ENCODE measurements around the gene ZHX3. TPM values are rescaled to one million over a fixed set of nuclear protein-coding genes. Genes with fewer than 3 reads are reported as not detected.

The ZHX3 gene
- total and polyA plus RNA-seq, 11 donors: 10.9 to 43.9 (median 32.3) TPM

DNA sequence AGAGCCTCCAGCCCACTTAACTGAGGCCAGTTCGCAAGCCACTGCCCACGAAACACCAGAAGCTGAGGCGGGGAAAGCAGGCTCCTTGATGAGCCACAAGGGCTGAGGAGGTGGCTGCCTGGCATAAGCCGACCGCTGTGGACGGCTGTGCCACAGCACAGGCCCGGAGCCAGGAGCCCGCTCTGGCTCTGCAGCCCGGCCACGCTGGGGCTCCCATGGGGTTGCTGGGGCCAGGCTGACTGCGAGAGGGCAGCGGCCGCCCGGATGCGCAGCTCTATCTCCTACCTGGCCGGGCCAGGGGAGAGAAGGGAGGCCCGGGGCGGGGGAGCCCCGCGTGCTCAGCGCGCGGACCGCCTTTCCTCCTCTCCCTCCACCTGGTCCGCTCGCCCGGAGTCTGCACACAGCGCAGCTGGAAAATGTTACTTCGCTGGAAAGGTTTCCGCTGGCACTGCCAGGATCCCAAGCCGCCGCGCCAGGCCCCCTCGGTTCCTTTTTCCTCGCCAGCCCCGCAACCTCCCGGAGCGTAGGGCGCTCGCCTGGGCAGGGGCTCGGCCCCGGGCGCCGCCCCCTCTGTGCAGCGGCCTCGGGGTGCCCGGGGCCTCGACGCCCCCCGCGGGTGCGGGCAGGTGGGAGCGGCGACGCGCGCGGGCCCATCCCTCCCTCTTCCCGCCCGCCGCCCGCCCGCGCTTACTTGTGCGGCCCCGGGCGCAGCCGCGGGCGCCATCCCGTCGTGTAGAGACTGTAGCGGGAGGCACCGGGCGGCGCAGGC, 48.4 kb upstream of the ZHX3 start:
- H3K27me3 ChIP-seq: peaks cover 0 to 31% (median 6%) of the 10 kb centered on the region in 9 donors
- peaks cover 0 to 1% (median 0%) of the 10 kb centered on the region in 9 donors for H3K36me3 ChIP-seq
- DNase-seq: peak in 3 of 5 donors; percentile 6 to 26 (median 22)
- H3K4me3 ChIP-seq: peak overlapping the region in 11 of 12 donors; percentile 6 to 60 (median 49)
- peak in 1 of 4 donors; percentile 10 for ATAC-seq
- intact Hi-C loops (cut with DNase I): loop anchor here in 1 of 10 donors (5.0 kb wide), 1 partner anchor 41 kb away; no protein-coding TSS in a partner anchor
- no peaks in the 10 kb centered on the region for H3K9me3 ChIP-seq
- TF ChIP-seq POLR2A (IDR thresholded peaks at IDR 0.05): no peak
- TF ChIP-seq, protein P1, sequence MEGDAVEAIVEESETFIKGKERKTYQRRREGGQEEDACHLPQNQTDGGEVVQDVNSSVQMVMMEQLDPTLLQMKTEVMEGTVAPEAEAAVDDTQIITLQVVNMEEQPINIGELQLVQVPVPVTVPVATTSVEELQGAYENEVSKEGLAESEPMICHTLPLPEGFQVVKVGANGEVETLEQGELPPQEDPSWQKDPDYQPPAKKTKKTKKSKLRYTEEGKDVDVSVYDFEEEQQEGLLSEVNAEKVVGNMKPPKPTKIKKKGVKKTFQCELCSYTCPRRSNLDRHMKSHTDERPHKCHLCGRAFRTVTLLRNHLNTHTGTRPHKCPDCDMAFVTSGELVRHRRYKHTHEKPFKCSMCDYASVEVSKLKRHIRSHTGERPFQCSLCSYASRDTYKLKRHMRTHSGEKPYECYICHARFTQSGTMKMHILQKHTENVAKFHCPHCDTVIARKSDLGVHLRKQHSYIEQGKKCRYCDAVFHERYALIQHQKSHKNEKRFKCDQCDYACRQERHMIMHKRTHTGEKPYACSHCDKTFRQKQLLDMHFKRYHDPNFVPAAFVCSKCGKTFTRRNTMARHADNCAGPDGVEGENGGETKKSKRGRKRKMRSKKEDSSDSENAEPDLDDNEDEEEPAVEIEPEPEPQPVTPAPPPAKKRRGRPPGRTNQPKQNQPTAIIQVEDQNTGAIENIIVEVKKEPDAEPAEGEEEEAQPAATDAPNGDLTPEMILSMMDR (IDR thresholded peaks at IDR 0.05): no peak
- peaks cover 0 to 38% (median 9%) of the 10 kb centered on the region in 12 donors for H3K4me1 ChIP-seq
- peak overlapping the region in 4 of 12 donors; percentile 39 to 64 (median 46) for H3K27ac ChIP-seq
- WGBS, 4 donors: 4 to 13% (median 5%) methylated on average over 36 to 76 of the region's 76 CpGs

DNA sequence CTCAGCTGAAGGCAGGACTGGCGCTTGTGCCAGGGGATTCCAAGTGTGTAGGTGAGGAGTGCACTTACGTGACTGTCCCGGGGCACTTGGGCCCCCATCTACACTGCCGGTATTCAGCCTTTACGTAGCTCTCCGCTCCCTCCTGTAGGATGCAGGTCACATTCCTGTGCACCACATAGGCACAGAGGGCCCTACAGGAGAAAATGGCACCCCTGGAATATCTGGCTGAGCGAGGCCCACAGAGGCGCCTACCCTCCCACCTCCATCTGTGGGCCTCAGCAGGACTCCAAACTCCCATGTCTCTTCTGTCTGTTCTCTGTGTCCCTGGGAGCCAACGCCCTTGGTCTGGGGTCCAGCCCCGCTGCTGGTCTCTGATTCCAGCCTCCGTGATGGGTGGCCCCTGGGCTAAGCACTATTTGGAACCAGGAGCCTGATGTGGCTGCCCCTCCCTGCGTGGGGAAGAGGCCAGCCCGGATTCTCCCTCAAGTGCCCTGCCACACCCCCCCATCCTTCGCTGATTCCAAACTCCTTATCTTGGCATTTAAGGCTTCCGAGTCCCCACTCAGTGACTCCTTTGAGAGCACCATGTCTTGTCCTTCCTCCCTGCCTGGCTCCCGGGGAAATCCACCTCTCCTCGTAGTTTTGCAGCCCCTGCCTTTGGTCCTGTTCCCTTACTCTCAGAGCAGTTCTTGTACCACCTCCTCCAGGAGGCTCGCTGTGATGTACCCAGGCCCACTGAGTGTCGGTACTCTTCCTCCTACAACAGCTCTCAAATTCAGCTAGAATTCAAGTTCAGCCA, 47.6 kb upstream of the ZHX3 start:
- peak in 1 of 5 donors; percentile 18 for DNase-seq
- Histone ChIP-seq H3K4me3 (peak overlapping the region in 9 of 12 donors; percentile 6 to 60 (median 51)), H3K27me3 (peaks cover 0 to 31% (median 6%) of the 10 kb centered on the region in 9 donors), H3K36me3 (peaks cover 0 to 3% (median 0%) of the 10 kb centered on the region in 9 donors), H3K27ac (peak overlapping the region in 4 of 12 donors; percentile 39 to 64 (median 46)), H3K4me1 (peaks cover 0 to 46% (median 9%) of the 10 kb centered on the region in 12 donors), H3K9me3 (no peaks in the 10 kb centered on the region)
- TF ChIP-seq, protein P1 (IDR thresholded peaks at IDR 0.05): no peak
- TF ChIP-seq POLR2A (IDR thresholded peaks at IDR 0.05): no peak
- intact Hi-C loops (cut with DNase I): loop anchor here in 5 of 10 donors (5.0 kb wide), 2 partner anchors 32 to 42 kb away; no protein-coding TSS in a partner anchor
- no peak for ATAC-seq
- 81 to 86% (median 84%) methylated on average over 18 to 19 of the region's 19 CpGs for WGBS, 4 donors

- Histone ChIP-seq H3K4me1 (peaks cover 0 to 54% (median 9%) of the 10 kb centered on the region in 12 donors), H3K9me3 (no peaks in the 10 kb centered on the region), H3K36me3 (peaks cover 0 to 3% (median 0%) of the 10 kb centered on the region in 9 donors), H3K27me3 (peaks cover 0 to 31% (median 6%) of the 10 kb centered on the region in 9 donors), H3K27ac (no peak overlapping the region), H3K4me3 (no peak overlapping the region)
- intact Hi-C loops (cut with DNase I): loop anchor here in 4 of 10 donors (5.0 kb wide), 2 partner anchors 33 to 43 kb away; no protein-coding TSS in a partner anchor
- DNase-seq: peak in 3 of 5 donors; percentile 7 to 18 (median 15)
- no peak for ATAC-seq
- TF ChIP-seq POLR2A (IDR thresholded peaks at IDR 0.05): no peak
- TF ChIP-seq, protein P1 (IDR thresholded peaks at IDR 0.05): no peak
- 85 to 93% (median 91%) methylated on average over 13 of the region's 13 CpGs for WGBS, 4 donors
Measured at GRCh38 chr20:41364236-41364855, 46.8 kb upstream of the ZHX3 start.

Measured in heart left ventricle (tissue), 16 donors.